DOHH2 (cell line): ENCODE data around the gene KRTAP23-1.

Experiments used
- H3F3A ChIP-seq: fragments of 200-600 bp; sonication (generic), shearing (Covaris generic); 2 replicates; pipeline ENCODE4 v1.6.0; 2016; ENCODE audit warnings: antibody characterized with exemption, mild to moderate bottlenecking; ENCODE audit not compliant: control insufficient read depth, insufficient read depth
- H3K27ac ChIP-seq: fragments of 200-600 bp; sonication (generic); 2 replicates; pipeline ENCODE4 v1.5.1; 2014; ENCODE audit warnings: low read depth, mild to moderate bottlenecking, low read length, moderate library complexity
- H3K27me3 ChIP-seq: fragments of 200-600 bp; sonication (generic); 2 replicates; pipeline ENCODE4 v1.6.1; 2014; ENCODE audit warnings: mild to moderate bottlenecking, low read length, mixed read lengths; ENCODE audit not compliant: control insufficient read depth
- H3K36me3 ChIP-seq: fragments of 200-600 bp; sonication (generic); 2 replicates; pipeline ENCODE4 v1.6.1; 2014; ENCODE audit warnings: mild to moderate bottlenecking, low read length, moderate library complexity, mixed read lengths; ENCODE audit not compliant: control insufficient read depth
- H3K4me1 ChIP-seq: fragments of 200-600 bp; sonication (generic); 2 replicates; pipeline ENCODE4 v1.6.1; 2014; ENCODE audit warnings: mild to moderate bottlenecking, low read length, mixed read lengths; ENCODE audit not compliant: control insufficient read depth
- H3K4me2 ChIP-seq: fragments of 200-600 bp; sonication (generic); 2 replicates; pipeline ENCODE4 v1.6.0; 2014; ENCODE audit warnings: mild to moderate bottlenecking, low read length, moderate library complexity
- H3K4me3 ChIP-seq: fragments of 200-600 bp; sonication (generic); 2 replicates; pipeline ENCODE4 v1.5.1; 2014; ENCODE audit warnings: mild to moderate bottlenecking, low read length, mixed read lengths
- H3K79me2 ChIP-seq: fragments of 200-600 bp; sonication (generic); 2 replicates; pipeline ENCODE4 v1.6.1; 2014; ENCODE audit warnings: mild to moderate bottlenecking, low read length, mixed read lengths; ENCODE audit not compliant: control insufficient read depth
- H3K9me2 ChIP-seq: fragments of 200-600 bp; sonication (generic); replicated peaks from 2 replicates; pipeline ENCODE4 v1.6.1; 2014; ENCODE audit warnings: mild to moderate bottlenecking, low read length, mixed read lengths; ENCODE audit not compliant: control insufficient read depth
- H3K9me3 ChIP-seq: fragments of 200-600 bp; sonication (generic); 2 replicates; pipeline ENCODE4 v1.6.1; 2014; ENCODE audit warnings: antibody characterized with exemption, low read length, mixed read lengths; ENCODE audit not compliant: control insufficient read depth, insufficient read depth
- H4K20me1 ChIP-seq: fragments of 200-600 bp; sonication (generic); 2 replicates; pipeline ENCODE4 v1.6.0; 2014; ENCODE audit warnings: low read depth, mild to moderate bottlenecking, antibody characterized with exemption, low read length, moderate library complexity; ENCODE audit not compliant: control insufficient read depth, insufficient read depth
- CTCF ChIP-seq: fragments of 200-600 bp; sonication (generic); IDR thresholded peaks from one replicate; pipeline ENCODE4 v1.5.1; 2014; ENCODE audit warnings: antibody characterized with exemption, mild to moderate bottlenecking, low read depth, low read length; ENCODE audit not compliant: poor library complexity, severe bottlenecking
- EZH2phosphoT487 ChIP-seq: fragments of 200-600 bp; sonication (generic); IDR thresholded peaks from 2 replicates; pipeline ENCODE4 v1.6.1; 2017; ENCODE audit warnings: borderline replicate concordance, mild to moderate bottlenecking, antibody characterized with exemption, low read length, moderate library complexity, mixed read lengths

KRTAP23-1 gene

DNA sequence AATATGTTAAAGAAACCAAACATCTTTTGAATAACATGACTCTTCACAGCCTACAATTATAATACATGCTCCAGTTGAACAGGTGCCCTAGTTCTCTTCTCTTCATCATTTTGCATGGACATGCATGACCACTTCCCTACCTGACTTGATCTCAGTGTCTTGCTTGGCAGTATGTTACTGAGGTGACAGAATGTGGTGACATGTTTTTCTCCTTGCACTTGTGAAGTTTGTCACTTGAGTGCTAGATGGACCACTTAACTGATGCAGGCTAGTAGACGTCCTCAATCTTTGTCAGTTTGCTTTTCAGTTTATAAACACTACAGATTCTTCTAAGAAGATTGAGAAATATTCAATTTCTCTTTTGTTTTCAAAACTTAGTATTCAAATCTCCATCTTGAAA is 33.8 kb upstream of the KRTAP23-1 start:
- Histone ChIP-seq H3K36me3 (no peaks in the 10 kb centered on the region), H3F3A (no peaks in the 10 kb centered on the region), H3K4me1 (no peaks in the 10 kb centered on the region), H3K4me3 (no peak overlapping the region), H3K79me2 (no peaks in the 10 kb centered on the region), H3K27ac (no peak overlapping the region), H3K4me2 (no peak overlapping the region), H4K20me1 (no peaks in the 10 kb centered on the region), H3K27me3 (no peaks in the 10 kb centered on the region), H3K9me2 (no peaks in the 10 kb centered on the region), H3K9me3 (no peaks in the 10 kb centered on the region)
- TF ChIP-seq CTCF (no peak), EZH2phosphoT487 (no peak)

GRCh38 chr21:30372139-30372770 is 23.8 kb upstream of the KRTAP23-1 start, which contains the start of gene KRTAP13-2:
Gene KRTAP13-2, minus strand, starts transcription at chr21:30372271. Its CDS starts 58 bp downstream, at chr21:30372213.
- Histone ChIP-seq H3F3A (no peaks in the 10 kb centered on the region), H4K20me1 (no peaks in the 10 kb centered on the region), H3K9me3 (no peaks in the 10 kb centered on the region), H3K4me1 (no peaks in the 10 kb centered on the region), H3K4me2 (no peak within 1 kb of the TSS), H3K36me3 (no peaks in the 10 kb centered on the region), H3K4me3 (no peak within 1 kb of the TSS), H3K9me2 (no peaks in the 10 kb centered on the region), H3K79me2 (no peaks in the 10 kb centered on the region), H3K27me3 (no peaks in the 10 kb centered on the region), H3K27ac (no peak within 1 kb of the TSS)
- no peak for TF ChIP-seq CTCF

DNA sequence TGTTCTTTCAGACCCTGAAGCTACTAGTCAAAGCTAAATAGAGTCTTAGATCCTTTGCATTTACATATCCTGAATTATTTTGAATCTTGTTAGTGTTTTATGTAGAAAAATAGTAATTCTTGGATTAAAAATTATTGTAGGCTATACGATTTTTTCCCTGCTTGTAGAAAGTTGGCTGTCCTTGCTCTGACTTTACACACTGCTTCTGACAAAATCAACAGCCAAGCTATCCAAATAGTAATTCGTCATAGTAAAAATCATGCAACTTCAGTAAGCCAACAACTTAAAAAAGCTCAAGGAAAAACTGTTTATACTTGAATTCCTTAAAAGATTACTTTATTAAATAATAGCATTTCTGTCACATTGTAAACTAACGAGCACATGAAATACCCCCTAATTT is 7.5 kb upstream of the KRTAP23-1 start:
- Histone ChIP-seq H3K4me3 (no peak overlapping the region), H3K4me1 (no peaks in the 10 kb centered on the region), H3K9me2 (no peaks in the 10 kb centered on the region), H3K79me2 (no peaks in the 10 kb centered on the region), H3K9me3 (no peaks in the 10 kb centered on the region), H3K4me2 (no peak overlapping the region), H3K36me3 (no peaks in the 10 kb centered on the region), H3K27me3 (no peaks in the 10 kb centered on the region), H3F3A (no peaks in the 10 kb centered on the region), H3K27ac (no peak overlapping the region), H4K20me1 (no peaks in the 10 kb centered on the region)
- no peak for TF ChIP-seq CTCF
- no peak for TF ChIP-seq EZH2phosphoT487
